A673 (cell line): ENCODE results near the gene DPRX. TPM values are rescaled to one million over a fixed set of nuclear protein-coding genes. Genes with fewer than 3 reads are reported as not detected.

Experiments used
- BruUV-seq: library from RNA; stranded (reverse); fragments of 400-500 nt; replicated peaks from 2 replicates; lab custom pipeline; 2021; lab: Mats Ljungman, UMichigan
- CTCF ChIA-PET: fragments of 300-600 bp; sonication (Branson Sonifier 250); formaldehyde crosslinking; loops from one replicate; lab custom pipeline; 2022; ENCODE audit warnings: antibody characterized with exemption; lab: Charles Lee
- POLR2A ChIA-PET: fragments of 300-600 bp; sonication (Branson Sonifier 250); formaldehyde crosslinking; loops from one replicate; lab custom pipeline; 2022; ENCODE audit warnings: antibody characterized with exemption; ENCODE audit not compliant: low non-redundant PET; lab: Charles Lee
- DNase-seq: peaks from one replicate; pipeline ENCODE4 v3.0.0-alpha.2; 2015; ENCODE audit warnings: low spot score
- H3K27ac ChIP-seq: fragments of 200-600 bp; sonication (generic); 2 replicates; pipeline ENCODE4 v1.5.1; 2016; ENCODE audit warnings: mixed run types, low read depth, mild to moderate bottlenecking, mixed read lengths, antibody characterized with exemption, low read length; ENCODE audit not compliant: poor library complexity, severe bottlenecking
- H3K27me3 ChIP-seq: fragments of 200-600 bp; sonication (generic); replicated peaks from 2 replicates; pipeline ENCODE4 v1.6.1; 2017; ENCODE audit warnings: mixed run types, low read depth, mild to moderate bottlenecking, mixed read lengths, antibody characterized with exemption, low read length; ENCODE audit not compliant: insufficient read depth, poor library complexity
- H3K36me3 ChIP-seq: fragments of 200-600 bp; sonication (generic); 2 replicates; pipeline ENCODE4 v1.6.1; 2016; ENCODE audit warnings: mixed run types, mild to moderate bottlenecking, mixed read lengths, antibody characterized with exemption, low read length; ENCODE audit not compliant: insufficient read depth, poor library complexity, severe bottlenecking
- H3K4me1 ChIP-seq: fragments of 200-600 bp; sonication (generic); 2 replicates; pipeline ENCODE4 v1.6.1; 2017; ENCODE audit warnings: mixed run types, mild to moderate bottlenecking, mixed read lengths, antibody characterized with exemption, low read length; ENCODE audit not compliant: insufficient read depth, poor library complexity, severe bottlenecking
- H3K4me3 ChIP-seq: fragments of 200-600 bp; sonication (generic); 2 replicates; pipeline ENCODE4 v1.5.1; 2016; ENCODE audit warnings: low read depth, mixed run types, mild to moderate bottlenecking, mixed read lengths, low read length; ENCODE audit not compliant: poor library complexity, severe bottlenecking
- H3K9me3 ChIP-seq: fragments of 200-600 bp; sonication (generic); 2 replicates; pipeline ENCODE4 v1.6.1; 2016; ENCODE audit warnings: mixed run types, low read depth, mild to moderate bottlenecking, mixed read lengths, antibody characterized with exemption, low read length; ENCODE audit not compliant: poor library complexity, severe bottlenecking
- EZH2 ChIP-seq: fragments of 200-600 bp; sonication (generic); IDR thresholded peaks from 2 replicates; pipeline ENCODE4 v1.6.1; 2017; ENCODE audit warnings: borderline replicate concordance, low read depth, mild to moderate bottlenecking, mixed read lengths, antibody characterized with exemption, low read length; ENCODE audit not compliant: poor library complexity, severe bottlenecking
- intact Hi-C: fragments of 100-400 bp; cut with micrococcal nuclease; formaldehyde crosslinking; loops from one replicate; pipeline ENCODE4 v1.10.0; 2022; ENCODE audit not compliant: unreplicated experiment
- total RNA-seq: library from RNA; stranded (reverse); gene quantifications from 2 replicates; pipeline ENCODE4 v1.2.3, GENCODE V29; 2021
- TF ChIP-seq, protein P1 (sequence below): fragments of 300-800, 200-600 bp; sonication (generic); conservative IDR thresholded peaks from 2 replicates; pipeline ENCODE4 v1.5.1; 2017; ENCODE audit warnings: low read depth, mild to moderate bottlenecking, antibody characterized with exemption, low read length, moderate library complexity, mixed read lengths

Gene DPRX
- total RNA-seq, 1 experiment from 2014 or later = not detected

DNA sequence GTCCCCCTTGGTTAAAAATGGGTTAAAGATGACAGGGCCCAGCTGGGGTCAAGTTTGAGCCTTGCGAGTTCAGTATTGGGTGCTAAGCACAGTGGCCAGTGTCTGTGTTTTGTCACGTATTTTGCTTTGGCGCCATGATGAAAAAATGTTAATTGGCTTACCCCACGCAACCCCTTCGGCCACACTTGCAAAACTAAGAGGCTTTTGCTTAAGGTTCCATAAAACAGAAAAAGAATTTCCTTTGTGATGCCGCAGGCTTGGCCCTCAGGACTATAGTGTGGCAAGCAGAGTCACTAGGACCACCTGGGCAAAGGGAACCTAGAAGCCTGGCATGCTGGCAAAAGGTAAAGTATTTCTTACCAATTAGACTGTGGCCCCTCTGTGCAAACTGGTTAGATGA lies 20.7 kb downstream of the DPRX start:
- no TSS peak for BruUV-seq
- Histone ChIP-seq H3K27ac (no peak overlapping the region), H3K36me3 (no peaks in the 10 kb centered on the region), H3K4me1 (no peaks in the 10 kb centered on the region), H3K9me3 (peaks cover 20% of the 10 kb centered on the region), H3K4me3 (no peak overlapping the region), H3K27me3 (no peaks in the 10 kb centered on the region)
- intact Hi-C loops = no loop called here
- TF ChIP-seq, protein P1, sequence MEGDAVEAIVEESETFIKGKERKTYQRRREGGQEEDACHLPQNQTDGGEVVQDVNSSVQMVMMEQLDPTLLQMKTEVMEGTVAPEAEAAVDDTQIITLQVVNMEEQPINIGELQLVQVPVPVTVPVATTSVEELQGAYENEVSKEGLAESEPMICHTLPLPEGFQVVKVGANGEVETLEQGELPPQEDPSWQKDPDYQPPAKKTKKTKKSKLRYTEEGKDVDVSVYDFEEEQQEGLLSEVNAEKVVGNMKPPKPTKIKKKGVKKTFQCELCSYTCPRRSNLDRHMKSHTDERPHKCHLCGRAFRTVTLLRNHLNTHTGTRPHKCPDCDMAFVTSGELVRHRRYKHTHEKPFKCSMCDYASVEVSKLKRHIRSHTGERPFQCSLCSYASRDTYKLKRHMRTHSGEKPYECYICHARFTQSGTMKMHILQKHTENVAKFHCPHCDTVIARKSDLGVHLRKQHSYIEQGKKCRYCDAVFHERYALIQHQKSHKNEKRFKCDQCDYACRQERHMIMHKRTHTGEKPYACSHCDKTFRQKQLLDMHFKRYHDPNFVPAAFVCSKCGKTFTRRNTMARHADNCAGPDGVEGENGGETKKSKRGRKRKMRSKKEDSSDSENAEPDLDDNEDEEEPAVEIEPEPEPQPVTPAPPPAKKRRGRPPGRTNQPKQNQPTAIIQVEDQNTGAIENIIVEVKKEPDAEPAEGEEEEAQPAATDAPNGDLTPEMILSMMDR = no peak
- TF ChIP-seq EZH2 = no peak
- ChIA-PET CTCF (no interaction called here), POLR2A (no interaction called here)
- DNase-seq = no peak

DNA sequence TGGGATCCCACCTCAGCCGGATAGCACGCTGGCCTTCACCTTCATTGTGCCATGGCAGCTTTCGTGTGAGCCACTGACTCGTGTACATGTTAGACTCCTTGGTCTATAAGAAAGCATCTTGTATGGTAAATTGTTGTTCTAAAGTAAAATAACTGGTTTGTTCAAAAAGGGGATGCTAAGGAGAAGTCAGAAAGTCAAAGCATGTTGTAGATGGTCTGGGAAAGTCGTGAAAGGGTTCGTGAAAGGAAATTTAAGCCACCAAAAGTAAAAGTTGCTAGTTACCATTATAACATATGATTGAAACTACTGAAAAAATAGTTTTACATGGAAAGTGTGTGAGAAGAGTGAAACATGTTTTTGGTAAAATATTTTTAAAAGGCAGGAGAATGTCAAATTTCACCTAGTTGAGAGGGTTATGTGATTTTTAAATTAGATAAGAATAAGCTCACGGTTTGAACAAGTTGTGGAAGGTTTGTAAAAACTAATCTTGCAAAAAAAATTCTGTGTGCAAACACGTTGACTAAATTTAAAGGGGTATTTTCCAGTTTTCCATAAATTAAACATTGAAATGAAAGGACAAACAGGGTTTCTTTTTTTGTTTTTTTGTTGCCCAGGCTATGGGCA lies 23.4 kb downstream of the DPRX start:
- no peak overlapping the region for H3K27ac ChIP-seq
- no TSS peak for BruUV-seq
- H3K27me3 ChIP-seq = no peaks in the 10 kb centered on the region
- POLR2A ChIA-PET = no interaction called here
- CTCF ChIA-PET = no interaction called here
- no peaks in the 10 kb centered on the region for H3K4me1 ChIP-seq
- intact Hi-C loops = no loop called here
- H3K4me3 ChIP-seq = no peak overlapping the region
- no peak for DNase-seq
- no peaks in the 10 kb centered on the region for H3K36me3 ChIP-seq
- TF ChIP-seq, protein P1 = no peak
- peaks cover 12% of the 10 kb centered on the region for H3K9me3 ChIP-seq

DNA sequence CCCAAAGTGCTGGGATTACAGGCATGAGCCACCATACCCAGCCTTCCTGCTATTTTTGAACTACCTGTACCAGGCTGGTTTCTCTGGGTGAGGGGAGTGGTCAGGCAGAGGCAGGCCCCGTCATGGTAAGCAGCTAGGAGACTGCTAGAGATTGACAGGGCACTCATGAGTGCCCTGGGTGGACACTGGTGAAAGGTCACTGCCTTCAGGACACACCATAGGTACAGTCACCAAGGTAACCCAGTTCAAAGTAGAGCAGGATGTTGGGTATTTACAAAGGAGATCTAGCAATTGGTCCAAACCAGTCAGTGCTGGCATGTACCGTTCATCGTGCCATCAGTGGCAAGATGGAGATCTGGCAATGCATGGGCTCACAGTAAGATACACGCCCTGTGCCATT lies 25.5 kb downstream of the DPRX start:
- no peak for TF ChIP-seq EZH2
- Histone ChIP-seq H3K27me3 (no peaks in the 10 kb centered on the region), H3K4me3 (no peak overlapping the region), H3K36me3 (no peaks in the 10 kb centered on the region), H3K9me3 (peaks cover 9% of the 10 kb centered on the region), H3K4me1 (no peaks in the 10 kb centered on the region), H3K27ac (no peak overlapping the region)
- POLR2A ChIA-PET = no interaction called here
- CTCF ChIA-PET = no interaction called here
- DNase-seq = no peak
- intact Hi-C loops = no loop called here
- BruUV-seq = no TSS peak

DNA sequence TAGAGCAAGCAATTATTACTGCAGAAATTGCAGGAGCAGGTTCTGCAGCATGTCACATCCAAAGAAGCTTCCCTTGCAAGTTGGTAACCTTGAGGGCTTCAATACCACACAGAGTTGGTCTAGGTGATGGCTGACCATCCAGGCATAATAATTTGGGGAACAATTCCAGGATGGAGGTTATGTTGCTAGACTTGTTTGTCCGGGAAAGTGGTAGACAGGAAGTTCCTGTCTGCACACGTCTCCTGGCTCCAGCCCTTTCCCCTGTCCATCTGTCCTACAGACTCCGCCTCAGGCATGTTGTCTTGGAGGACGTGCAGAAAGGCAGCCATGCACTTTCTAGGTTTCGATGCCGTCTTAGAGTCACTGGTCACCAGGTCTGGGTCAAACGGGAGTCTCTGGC lies 26.0 kb downstream of the DPRX start:
- TF ChIP-seq, protein P1 = no peak
- no peak for TF ChIP-seq EZH2
- no TSS peak for BruUV-seq

More for the DNA sequence above, 26.0 kb downstream of the DPRX start:
- Histone ChIP-seq H3K4me1 (no peaks in the 10 kb centered on the region), H3K4me3 (no peak overlapping the region), H3K36me3 (no peaks in the 10 kb centered on the region), H3K27me3 (no peaks in the 10 kb centered on the region), H3K27ac (no peak overlapping the region), H3K9me3 (peaks cover 9% of the 10 kb centered on the region)
- CTCF ChIA-PET = no interaction called here
- POLR2A ChIA-PET = no interaction called here
- no peak for DNase-seq
- intact Hi-C loops = no loop called here
